WTC11 (cell line): ENCODE measurements around the gene SMIM28.

Experiments used
- CTCF ChIP-seq: fragments of 200-600 bp; IDR thresholded peaks from 2 replicates; pipeline ENCODE4 v1.8.0; 2022; ENCODE audit warnings: antibody characterized with exemption
- E2F1 ChIP-seq: sonication (generic); formaldehyde crosslinking; IDR thresholded peaks from 2 replicates; pipeline ENCODE4 v1.8.0; 2022; ENCODE audit warnings: mild to moderate bottlenecking, missing genetic modification reagents

- TF ChIP-seq CTCF (no peak), E2F1 (CRISPR knock-in tag) (no peak)
These were observed 40.6 kb upstream of the SMIM28 start for GRCh38 chr6:138337076-138337475.
